K562 (cell line): Measurements from ENCODE around the gene CHERP.

Experiments used
- CTCF ChIP-seq, 3 experiments: IDR thresholded peaks in 2 of 3; conservative IDR thresholded peaks in 1 of 3; 2 replicates each; pipeline ENCODE4 v1.5.1; 2011 to 2012; ENCODE audit warnings: low read length in 3 of 3, mild to moderate bottlenecking in 3 of 3, control low read depth in 2 of 3, improper control_type of control experiment in 1 of 3, inconsistent platforms in 1 of 3, low read depth in 1 of 3, mixed read lengths in 1 of 3, moderate library complexity in 1 of 3; ENCODE audit not compliant: insufficient read depth in 2 of 3
- ELF1 ChIP-seq: fragments of 200-800 bp; sonication (Bioruptor generic); IDR thresholded peaks from 2 replicates; pipeline ENCODE4 v1.6.1; 2016; ENCODE audit warnings: missing genetic modification characterization, missing compliant biosample characterization
- EZH2 ChIP-seq: IDR thresholded peaks from 2 replicates; pipeline ENCODE4 v1.6.1; 2012; ENCODE audit warnings: low read depth, mild to moderate bottlenecking, inconsistent platforms, low read length, borderline replicate concordance
- GTF2F1 ChIP-seq: IDR thresholded peaks from 2 replicates; pipeline ENCODE4 v1.6.1; 2011; ENCODE audit warnings: low read depth, low read length, improper control_type of control experiment
- HDAC8 ChIP-seq: fragments of 450-650 bp; IDR thresholded peaks from 2 replicates; pipeline ENCODE4 v1.6.1; 2016; ENCODE audit warnings: mild to moderate bottlenecking, missing genetic modification characterization, moderate library complexity, missing compliant biosample characterization
- KDM2B ChIP-seq: fragments of 250-450 bp; sonication (Bioruptor Pico); IDR thresholded peaks from 2 replicates; pipeline ENCODE4 v1.8.0; 2021; ENCODE audit warnings: mild to moderate bottlenecking, moderate library complexity
- MXI1 ChIP-seq: IDR thresholded peaks from 2 replicates; pipeline ENCODE4 v1.6.1; 2011; ENCODE audit warnings: low read depth, mild to moderate bottlenecking, improper control_type of control experiment, low read length
- NR3C1 ChIP-seq: sonication (generic); formaldehyde crosslinking; IDR thresholded peaks from 2 replicates; pipeline ENCODE4 v1.8.1; 2022; ENCODE audit warnings: missing genetic modification reagents
- PTRF ChIP-seq: fragments of 450-650 bp; IDR thresholded peaks from 2 replicates; pipeline ENCODE4 v1.6.1; 2016; ENCODE audit warnings: mild to moderate bottlenecking, missing genetic modification characterization, missing compliant biosample characterization
- ZFX ChIP-seq: sonication (generic); formaldehyde crosslinking; IDR thresholded peaks from 2 replicates; pipeline ENCODE4 v1.8.0; 2022; ENCODE audit warnings: mild to moderate bottlenecking, missing genetic modification reagents, moderate library complexity
- ZNF655 ChIP-seq: fragments of 250-450 bp; sonication (Bioruptor Pico); IDR thresholded peaks from 2 replicates; pipeline ENCODE4 v1.5.0; 2021
- ZNF778 ChIP-seq: fragments of 450-650 bp; formaldehyde crosslinking; IDR thresholded peaks from 2 replicates; pipeline ENCODE4 v1.4.0; 2020; ENCODE audit warnings: mild to moderate bottlenecking, moderate library complexity
- TF ChIP-seq, protein P1 (sequence below): sonication (generic); formaldehyde crosslinking; IDR thresholded peaks from 2 replicates; pipeline ENCODE4 v1.8.0; 2022; ENCODE audit warnings: mild to moderate bottlenecking, missing genetic modification reagents, borderline replicate concordance

DNA sequence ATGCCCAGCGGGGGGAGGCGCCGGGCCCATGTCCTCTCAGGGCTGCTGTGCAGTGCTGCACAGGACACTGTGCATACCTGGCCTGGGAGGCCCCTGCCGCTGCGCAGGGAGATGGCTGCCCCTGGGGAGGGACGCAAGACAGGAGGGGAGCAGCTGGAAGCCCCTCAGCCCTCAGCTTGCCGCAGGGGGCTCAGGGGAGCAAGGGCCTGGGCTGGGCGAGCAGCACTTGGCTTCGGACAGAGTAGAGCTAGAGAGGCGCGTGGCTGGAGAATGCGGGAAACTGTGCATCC is 10.9 kb downstream of the CHERP start:
- TF ChIP-seq ZNF655, result no peak
- no peak for TF ChIP-seq ELF1 (tag)
- TF ChIP-seq GTF2F1, result no peak
- no peak for TF ChIP-seq EZH2
- no peak for TF ChIP-seq KDM2B (CRISPR knock-in tag)
- no peak for TF ChIP-seq ZFX (CRISPR knock-in tag)
- no peak for TF ChIP-seq NR3C1 (CRISPR knock-in tag)
- no peak for TF ChIP-seq HDAC8 (tag)
- TF ChIP-seq MXI1, result no peak
- TF ChIP-seq, protein P1, sequence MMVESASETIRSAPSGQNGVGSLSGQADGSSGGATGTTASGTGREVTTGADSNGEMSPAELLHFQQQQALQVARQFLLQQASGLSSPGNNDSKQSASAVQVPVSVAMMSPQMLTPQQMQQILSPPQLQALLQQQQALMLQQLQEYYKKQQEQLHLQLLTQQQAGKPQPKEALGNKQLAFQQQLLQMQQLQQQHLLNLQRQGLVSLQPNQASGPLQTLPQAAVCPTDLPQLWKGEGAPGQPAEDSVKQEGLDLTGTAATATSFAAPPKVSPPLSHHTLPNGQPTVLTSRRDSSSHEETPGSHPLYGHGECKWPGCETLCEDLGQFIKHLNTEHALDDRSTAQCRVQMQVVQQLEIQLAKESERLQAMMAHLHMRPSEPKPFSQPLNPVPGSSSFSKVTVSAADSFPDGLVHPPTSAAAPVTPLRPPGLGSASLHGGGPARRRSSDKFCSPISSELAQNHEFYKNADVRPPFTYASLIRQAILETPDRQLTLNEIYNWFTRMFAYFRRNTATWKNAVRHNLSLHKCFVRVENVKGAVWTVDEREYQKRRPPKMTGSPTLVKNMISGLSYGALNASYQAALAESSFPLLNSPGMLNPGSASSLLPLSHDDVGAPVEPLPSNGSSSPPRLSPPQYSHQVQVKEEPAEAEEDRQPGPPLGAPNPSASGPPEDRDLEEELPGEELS, result no peak
- no peak for TF ChIP-seq CTCF (IDR thresholded peaks at IDR 0.05 in 2 of 3, conservative IDR thresholded peaks at IDR 0.05 in 1 of 3; ENCODE audit: insufficient read depth in 2 of 3, low read depth in 1 of 3, low read length in 3 of 3)
- TF ChIP-seq ZNF778, result no peak
- TF ChIP-seq PTRF, result no peak
